PFSK-1 (cell line): ENCODE results near the gene METTL8.

ENCODE experiments used
- FOXP2 ChIP-seq: optimal IDR thresholded peaks from 2 replicates; pipeline ENCODE3; 2011; ENCODE audit warnings: borderline replicate concordance, control low read depth, inconsistent platforms; ENCODE audit not compliant: insufficient read depth; ENCODE audit errors: extremely low read length, extremely low read depth
- POLR2AphosphoS5 ChIP-seq: IDR thresholded peaks from 2 replicates; pipeline ENCODE4 v1.6.1; 2012; ENCODE audit warnings: low read depth, mild to moderate bottlenecking, control low read depth, low read length, moderate library complexity
- SIN3A ChIP-seq: IDR thresholded peaks from 2 replicates; pipeline ENCODE4 v1.6.1; 2012; ENCODE audit warnings: mild to moderate bottlenecking, low read length, moderate library complexity, borderline replicate concordance; ENCODE audit not compliant: insufficient read depth
- TAF1 ChIP-seq: IDR thresholded peaks from 2 replicates; pipeline ENCODE4 v1.6.1; 2012; ENCODE audit warnings: low read length, control low read depth, borderline replicate concordance; ENCODE audit not compliant: insufficient read depth
- TF ChIP-seq, protein P1 (sequence below), 2 experiments: IDR thresholded peaks; 2 replicates each; pipeline versions ENCODE4 v1.6.1 to v1.8.0; 2011 to 2012; ENCODE audit warnings: low read depth in 2 of 2, low read length in 2 of 2, control low read depth in 1 of 2, inconsistent platforms in 1 of 2, mild to moderate bottlenecking in 1 of 2, moderate library complexity in 1 of 2; ENCODE audit not compliant: insufficient read depth in 1 of 2

The METTL8 gene

DNA sequence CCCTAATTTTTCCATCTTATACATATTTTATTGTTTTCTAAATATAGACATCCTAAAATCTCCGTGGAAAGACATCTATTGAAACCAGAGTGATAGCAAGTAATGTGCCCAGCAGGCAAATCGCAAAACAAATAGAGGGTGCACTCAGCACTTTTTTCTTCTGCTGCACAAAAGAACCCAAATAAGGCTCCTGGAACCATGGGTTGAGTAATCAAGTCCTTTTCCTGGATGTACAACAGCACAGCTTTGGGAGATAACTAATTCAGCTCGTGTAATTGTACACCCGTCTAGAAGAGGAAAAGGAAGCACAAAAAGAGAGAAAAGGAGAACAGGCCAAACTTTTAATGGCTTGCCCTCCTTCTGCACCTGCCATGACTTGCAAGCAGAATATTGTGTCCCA lies 146.2 kb downstream of the METTL8 start:
- no peak for TF ChIP-seq SIN3A
- TF ChIP-seq, protein P1, sequence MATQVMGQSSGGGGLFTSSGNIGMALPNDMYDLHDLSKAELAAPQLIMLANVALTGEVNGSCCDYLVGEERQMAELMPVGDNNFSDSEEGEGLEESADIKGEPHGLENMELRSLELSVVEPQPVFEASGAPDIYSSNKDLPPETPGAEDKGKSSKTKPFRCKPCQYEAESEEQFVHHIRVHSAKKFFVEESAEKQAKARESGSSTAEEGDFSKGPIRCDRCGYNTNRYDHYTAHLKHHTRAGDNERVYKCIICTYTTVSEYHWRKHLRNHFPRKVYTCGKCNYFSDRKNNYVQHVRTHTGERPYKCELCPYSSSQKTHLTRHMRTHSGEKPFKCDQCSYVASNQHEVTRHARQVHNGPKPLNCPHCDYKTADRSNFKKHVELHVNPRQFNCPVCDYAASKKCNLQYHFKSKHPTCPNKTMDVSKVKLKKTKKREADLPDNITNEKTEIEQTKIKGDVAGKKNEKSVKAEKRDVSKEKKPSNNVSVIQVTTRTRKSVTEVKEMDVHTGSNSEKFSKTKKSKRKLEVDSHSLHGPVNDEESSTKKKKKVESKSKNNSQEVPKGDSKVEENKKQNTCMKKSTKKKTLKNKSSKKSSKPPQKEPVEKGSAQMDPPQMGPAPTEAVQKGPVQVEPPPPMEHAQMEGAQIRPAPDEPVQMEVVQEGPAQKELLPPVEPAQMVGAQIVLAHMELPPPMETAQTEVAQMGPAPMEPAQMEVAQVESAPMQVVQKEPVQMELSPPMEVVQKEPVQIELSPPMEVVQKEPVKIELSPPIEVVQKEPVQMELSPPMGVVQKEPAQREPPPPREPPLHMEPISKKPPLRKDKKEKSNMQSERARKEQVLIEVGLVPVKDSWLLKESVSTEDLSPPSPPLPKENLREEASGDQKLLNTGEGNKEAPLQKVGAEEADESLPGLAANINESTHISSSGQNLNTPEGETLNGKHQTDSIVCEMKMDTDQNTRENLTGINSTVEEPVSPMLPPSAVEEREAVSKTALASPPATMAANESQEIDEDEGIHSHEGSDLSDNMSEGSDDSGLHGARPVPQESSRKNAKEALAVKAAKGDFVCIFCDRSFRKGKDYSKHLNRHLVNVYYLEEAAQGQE (IDR thresholded peaks at IDR 0.05; ENCODE audit: insufficient read depth in 1 of 2, low read depth in 2 of 2, low read length in 2 of 2) = no peak
- TF ChIP-seq FOXP2 = no peak
- TF ChIP-seq TAF1 = no peak
- TF ChIP-seq POLR2AphosphoS5 = no peak

DNA sequence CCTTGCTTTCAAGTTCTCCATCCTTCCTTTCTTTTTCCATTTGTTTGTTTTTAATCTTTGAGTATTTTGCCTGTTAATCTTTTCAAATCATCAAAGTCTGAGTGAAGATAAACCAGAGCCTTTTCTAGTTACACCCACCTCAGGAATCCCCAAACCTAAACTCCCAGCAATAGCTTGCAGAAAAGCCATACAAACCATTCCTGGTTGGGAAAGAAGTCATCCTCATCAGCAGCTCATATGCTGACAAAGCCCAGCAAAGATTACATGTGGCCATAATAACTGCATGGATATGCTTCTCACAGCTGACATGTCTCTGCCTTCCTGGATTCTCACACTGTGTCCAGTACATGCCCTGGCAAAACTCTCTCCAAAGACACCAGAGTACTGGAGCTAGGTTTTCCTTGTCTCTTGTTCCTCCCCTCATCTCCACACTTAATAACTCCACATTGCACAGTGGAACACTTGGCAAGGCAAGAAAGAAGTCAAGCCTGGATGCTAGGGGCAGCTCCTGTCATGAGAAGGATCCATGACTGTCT lies 146.7 kb downstream of the METTL8 start:
- TF ChIP-seq TAF1 = no peak
- TF ChIP-seq FOXP2 = no peak
- TF ChIP-seq POLR2AphosphoS5 = no peak
- no peak for TF ChIP-seq SIN3A
- TF ChIP-seq, protein P1 (IDR thresholded peaks at IDR 0.05; ENCODE audit: insufficient read depth in 1 of 2, low read depth in 2 of 2, low read length in 2 of 2) = no peak

DNA sequence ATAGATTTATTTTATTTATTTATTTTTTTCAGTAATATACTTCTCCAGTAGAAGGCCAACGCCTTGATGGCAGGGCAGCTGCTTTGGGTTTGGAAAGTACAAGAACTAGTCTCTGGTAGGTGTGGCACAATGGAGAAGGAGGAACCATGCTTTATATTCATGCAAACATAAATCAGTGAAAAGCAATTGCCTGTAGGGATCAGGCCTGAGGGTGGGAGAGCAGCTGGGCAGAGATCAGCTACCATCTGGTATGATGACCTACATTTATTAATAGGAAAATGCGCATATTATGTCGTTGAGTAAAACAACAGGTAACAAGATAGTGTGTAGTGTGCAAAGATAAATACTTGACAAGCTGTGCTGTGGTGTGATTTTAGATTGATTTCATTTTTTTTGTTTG lies 152.7 kb downstream of the METTL8 start:
- TF ChIP-seq TAF1 (no peak), POLR2AphosphoS5 (no peak), SIN3A (no peak), FOXP2 (no peak)
- TF ChIP-seq, protein P1 (IDR thresholded peaks at IDR 0.05; ENCODE audit: insufficient read depth in 1 of 2, low read depth in 2 of 2, low read length in 2 of 2) = no peak

DNA sequence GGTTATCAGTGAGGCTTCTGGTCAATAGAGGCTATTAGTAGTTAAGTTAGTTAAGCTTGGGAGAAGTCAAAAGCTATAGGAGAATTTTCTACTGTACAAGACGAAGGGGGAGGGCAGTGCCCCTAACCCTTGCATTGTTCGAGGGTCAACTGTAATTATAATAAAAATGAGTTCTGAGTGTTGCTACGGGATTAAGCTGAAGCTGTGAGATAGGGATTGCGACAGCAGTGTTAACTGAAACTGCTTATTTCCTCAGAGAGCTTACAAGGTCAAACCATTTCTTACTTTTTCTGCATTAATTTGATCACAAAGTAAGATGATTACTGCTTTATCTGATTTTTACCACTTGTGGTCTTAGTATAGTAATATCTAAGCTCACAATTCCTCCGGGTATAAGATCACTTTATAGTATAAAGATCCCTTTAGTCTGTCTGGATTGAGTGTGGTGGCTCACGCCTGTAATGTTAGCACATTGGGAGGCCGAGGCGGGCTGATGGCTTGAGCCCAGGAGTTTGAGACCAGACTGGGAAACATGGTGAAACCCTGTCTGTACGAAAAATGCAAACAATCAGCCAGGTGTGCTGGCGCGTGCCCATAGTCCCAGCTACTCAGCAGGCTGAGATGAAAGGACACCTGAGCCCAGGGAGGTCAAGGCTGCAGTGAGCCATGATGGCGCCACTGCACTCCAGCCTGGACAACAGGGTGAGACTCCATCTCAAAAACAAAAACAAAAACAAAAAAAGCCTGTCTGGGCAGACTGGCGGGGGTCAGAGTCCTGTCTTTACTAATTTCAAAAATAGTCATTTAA lies 153.6 kb downstream of the METTL8 start:
- TF ChIP-seq FOXP2 (no peak), SIN3A (no peak)
- TF ChIP-seq, protein P1 (IDR thresholded peaks at IDR 0.05; ENCODE audit: insufficient read depth in 1 of 2, low read depth in 2 of 2, low read length in 2 of 2) = no peak
